Activated naive CD4-positive, alpha-beta T cell treated with anti-CD3 and anti-CD28 coated beads, Interleukin-2, amount 50 U/mL, for 72 hours (primary cell): ENCODE results near the gene KCNJ2. TPM values are rescaled to one million over a fixed set of nuclear protein-coding genes. Genes with fewer than 3 reads are reported as not detected.

Source experiments
- ATAC-seq, 2 donors: fragments of 150-1000 bp; cut with Tn5 transposase; 2 replicates each; pipeline ENCODE4 v1.10.0; 2021; ENCODE audit warnings: mild to moderate bottlenecking in 2 of 2, moderate library complexity in 2 of 2
- DNase-seq, 2 donors: peaks; one replicate each; pipeline ENCODE4 v3.0.0; 2021 to 2022; ENCODE audit warnings: low spot score in 2 of 2
- H3K27ac Mint-ChIP-seq, 2 donors: one replicate each; pipeline ENCODE4 v1.8.0; 2022; ENCODE audit warnings: mild to moderate bottlenecking in 2 of 2, mixed read lengths in 2 of 2
- H3K36me3 Mint-ChIP-seq, 2 donors: one replicate each; pipeline ENCODE4 v1.8.0; 2022; ENCODE audit warnings: mixed read lengths in 2 of 2
- H3K9me3 Mint-ChIP-seq, 2 donors: one replicate each; pipeline ENCODE4 v1.8.0; 2022; ENCODE audit warnings: mixed read lengths in 2 of 2
- total RNA-seq, 2 donors: library from RNA; stranded (reverse); gene quantifications; one replicate each; pipeline ENCODE4 v1.2.3, GENCODE V29; 2022

The KCNJ2 gene
- total RNA-seq, 2 donors from 2014 or later = 0.05 TPM; not detected in 1

DNA sequence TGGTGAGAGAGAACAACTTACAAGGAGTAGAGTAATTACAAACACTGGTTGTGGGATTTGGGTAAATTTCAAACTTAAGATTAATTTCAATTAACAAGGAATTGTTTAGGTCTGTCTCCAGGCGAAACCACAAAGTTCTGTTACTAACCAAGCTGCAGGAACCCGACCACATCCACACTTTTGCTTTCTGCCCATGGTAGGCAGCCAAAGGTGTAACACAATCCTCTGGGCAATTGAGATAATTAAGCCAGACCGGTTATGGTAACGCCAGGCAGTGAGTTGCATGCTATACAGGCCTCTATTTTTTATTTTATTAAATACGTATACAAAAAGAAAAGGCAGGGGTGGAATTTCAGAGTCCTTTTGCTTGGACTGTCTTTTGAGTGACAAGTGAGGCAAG, 12.0 kb downstream of the KCNJ2 start:
- H3K9me3 Mint-ChIP-seq = no peaks in the 10 kb centered on the region
- H3K27ac Mint-ChIP-seq = no peak overlapping the region
- no peak for DNase-seq
- ATAC-seq = no peak
- H3K36me3 Mint-ChIP-seq = no peaks in the 10 kb centered on the region

DNA sequence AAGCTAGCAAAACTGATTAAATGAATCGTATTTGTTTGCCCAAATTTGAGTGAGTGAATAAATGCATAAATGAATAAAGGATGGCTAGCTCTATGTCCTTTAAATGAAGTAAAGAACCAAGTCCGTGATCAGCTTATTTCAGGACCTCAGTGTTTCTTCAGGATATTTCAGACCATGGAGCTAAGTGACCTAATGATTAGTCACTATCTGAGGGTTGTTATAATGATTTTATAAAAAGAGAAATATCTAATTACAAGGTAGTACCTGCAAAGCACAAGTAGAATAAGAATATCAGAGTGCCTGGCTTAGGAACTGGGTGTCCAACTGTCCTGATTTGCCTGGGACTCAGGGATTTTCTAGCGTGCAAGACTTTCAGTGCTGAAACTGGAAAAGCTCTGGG, 12.5 kb downstream of the KCNJ2 start:
- ATAC-seq (no peak), DNase-seq (no peak)
- no peak overlapping the region for H3K27ac Mint-ChIP-seq
- no peaks in the 10 kb centered on the region for H3K36me3 Mint-ChIP-seq
- H3K9me3 Mint-ChIP-seq = no peaks in the 10 kb centered on the region

DNA sequence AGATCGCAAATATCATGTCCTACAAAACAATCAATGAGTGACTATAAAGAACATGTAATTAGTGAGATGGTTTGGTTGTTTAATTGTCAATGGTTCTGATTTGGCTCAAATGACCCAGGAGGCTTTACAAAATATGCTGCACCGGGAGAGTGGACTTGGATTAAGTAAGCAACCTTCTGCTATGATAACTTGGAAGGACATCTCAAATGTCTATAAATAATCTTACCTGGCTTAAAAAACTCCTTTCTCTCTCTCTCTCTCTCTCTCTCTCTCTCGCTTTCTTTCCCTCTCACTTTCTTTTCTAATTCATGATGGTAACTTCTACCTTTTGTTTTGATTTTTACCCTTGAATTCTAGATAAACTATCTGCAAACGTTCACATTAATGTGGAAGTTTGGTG, 14.2 kb downstream of the KCNJ2 start:
- Mint-ChIP-seq H3K27ac (no peak overlapping the region), H3K9me3 (no peaks in the 10 kb centered on the region), H3K36me3 (no peaks in the 10 kb centered on the region)
- ATAC-seq = no peak
- DNase-seq = no peak

DNA sequence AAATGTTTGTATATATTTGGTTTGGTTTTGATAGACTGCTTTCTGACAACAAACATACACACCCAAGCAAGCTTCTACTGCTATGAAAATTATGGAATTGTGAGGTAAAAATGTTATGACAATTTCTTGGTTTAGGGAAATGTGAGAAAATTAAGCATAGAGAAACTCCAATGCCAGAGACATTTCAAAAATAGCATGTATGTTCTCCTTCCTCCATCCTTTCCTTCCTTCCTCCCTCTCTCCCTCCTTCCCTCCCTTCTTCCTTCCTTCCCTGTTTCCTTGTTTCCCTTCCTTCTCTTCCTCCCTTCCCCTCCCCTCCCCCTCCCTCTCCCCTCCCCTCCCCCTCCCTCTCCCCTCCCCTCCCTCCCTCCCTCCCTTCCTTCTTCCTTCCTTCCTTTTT, 14.9 kb downstream of the KCNJ2 start:
- H3K9me3 Mint-ChIP-seq = no peaks in the 10 kb centered on the region

DNA sequence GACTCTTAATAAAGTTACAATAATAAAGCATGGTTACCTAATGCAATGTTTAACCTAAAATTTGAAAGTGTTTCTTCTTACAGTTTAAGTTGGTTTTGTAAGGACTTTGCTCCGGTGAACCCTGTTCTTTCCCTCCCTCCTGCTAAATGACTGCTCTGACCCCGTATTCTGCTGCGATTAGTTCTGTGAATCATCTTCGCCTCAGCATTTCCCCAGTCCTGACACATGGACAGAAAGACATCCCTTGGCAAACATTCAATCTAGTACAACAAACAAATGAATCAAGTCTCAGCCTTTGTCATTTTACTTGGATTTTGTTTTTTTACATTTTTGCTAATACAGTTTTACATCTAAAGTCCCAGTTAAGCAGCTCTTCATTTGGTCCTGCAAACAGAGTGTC, 15.4 kb downstream of the KCNJ2 start:
- Mint-ChIP-seq H3K27ac (no peak overlapping the region), H3K9me3 (no peaks in the 10 kb centered on the region), H3K36me3 (no peaks in the 10 kb centered on the region)
- ATAC-seq = no peak
- DNase-seq = no peak

More for the DNA sequence above, 14.9 kb downstream of the KCNJ2 start:
- no peak for ATAC-seq
- H3K27ac Mint-ChIP-seq = no peak overlapping the region
- DNase-seq = no peak
- H3K36me3 Mint-ChIP-seq = no peaks in the 10 kb centered on the region

DNA sequence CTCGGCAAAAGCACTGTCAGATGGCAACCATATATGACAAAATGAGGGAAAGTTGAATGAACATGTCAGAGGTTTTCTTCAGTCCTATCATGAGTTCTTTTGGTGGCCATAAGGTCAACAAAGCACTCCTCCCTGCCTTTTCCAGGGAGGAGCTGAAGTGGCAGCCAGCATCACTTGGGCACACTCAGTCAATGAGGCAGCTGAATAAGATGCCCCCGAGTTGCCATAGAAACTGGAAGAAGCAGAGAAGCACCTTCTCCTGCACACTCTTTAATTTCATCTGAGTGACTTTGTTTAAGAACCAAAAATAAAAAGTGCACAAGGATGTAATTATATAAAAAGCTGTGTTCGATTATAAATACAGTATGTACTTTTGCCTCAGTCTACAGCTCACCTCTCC, 16.0 kb downstream of the KCNJ2 start:
- no peak for ATAC-seq
- no peaks in the 10 kb centered on the region for H3K9me3 Mint-ChIP-seq
- no peak overlapping the region for H3K27ac Mint-ChIP-seq
- DNase-seq = no peak
- H3K36me3 Mint-ChIP-seq = no peaks in the 10 kb centered on the region

DNA sequence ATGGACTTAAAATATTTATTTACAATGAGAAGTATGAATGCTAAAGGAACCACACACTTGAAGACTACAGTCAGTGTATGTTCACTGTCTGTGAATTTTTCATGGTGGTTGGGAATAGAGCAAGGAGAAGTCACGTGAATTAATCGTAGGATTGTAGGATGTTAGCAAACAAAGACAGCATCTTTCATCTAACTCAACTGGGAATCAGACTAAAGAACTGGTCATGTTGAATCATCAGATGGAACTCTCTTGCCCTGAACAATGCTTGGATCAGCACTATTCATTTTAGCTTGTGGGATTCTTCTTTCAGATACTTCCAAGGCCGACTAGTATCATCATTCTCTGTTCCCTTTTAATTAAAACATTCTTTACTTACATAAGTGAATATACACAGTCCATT, 18.1 kb downstream of the KCNJ2 start:
- ATAC-seq (no peak), DNase-seq (no peak)

DNA sequence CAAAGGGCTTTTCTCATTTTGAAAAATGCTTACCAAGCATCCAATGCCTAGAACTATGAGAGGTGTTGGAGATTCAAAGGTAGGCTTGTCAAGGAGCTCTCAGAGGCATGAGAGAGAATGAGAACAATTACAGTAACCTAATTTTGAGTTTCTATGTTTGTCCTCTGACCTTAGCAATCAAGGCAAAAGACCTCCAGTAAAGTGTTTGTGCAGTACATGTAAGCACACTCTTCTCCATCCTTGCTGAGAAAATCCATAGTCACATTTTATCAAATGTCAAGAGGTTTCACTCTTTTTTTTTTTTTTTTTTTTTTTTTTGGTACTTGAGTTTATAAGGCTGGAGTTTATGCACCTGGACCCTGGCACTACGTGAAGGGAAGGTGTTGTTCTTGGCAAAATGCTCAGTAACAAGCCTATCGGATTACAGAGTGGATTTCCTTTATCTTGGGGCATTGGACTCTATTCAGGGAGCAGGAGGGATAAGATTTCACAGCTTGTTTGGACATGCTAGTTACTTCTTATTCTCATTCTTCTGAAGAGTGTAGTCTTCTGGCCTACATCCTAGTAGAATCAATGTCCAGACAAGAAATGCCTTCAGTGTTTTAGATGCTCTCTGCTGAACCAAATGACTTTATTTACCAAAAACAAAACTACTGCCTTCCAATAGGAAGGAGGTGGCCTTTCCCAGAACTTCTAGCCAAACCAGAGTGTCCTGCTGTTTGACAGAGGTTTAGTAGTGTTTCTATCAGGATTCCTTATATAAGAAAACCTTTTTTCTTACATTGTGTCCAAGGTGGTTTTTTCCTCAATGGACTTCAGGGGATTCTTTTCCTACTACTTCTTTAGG, 21.9 kb downstream of the KCNJ2 start:
- no peak for ATAC-seq
- H3K9me3 Mint-ChIP-seq = no peaks in the 10 kb centered on the region
- H3K36me3 Mint-ChIP-seq = no peaks in the 10 kb centered on the region

More for the DNA sequence above, 18.1 kb downstream of the KCNJ2 start:
- Mint-ChIP-seq H3K9me3 (no peaks in the 10 kb centered on the region), H3K36me3 (no peaks in the 10 kb centered on the region), H3K27ac (no peak overlapping the region)

DNA sequence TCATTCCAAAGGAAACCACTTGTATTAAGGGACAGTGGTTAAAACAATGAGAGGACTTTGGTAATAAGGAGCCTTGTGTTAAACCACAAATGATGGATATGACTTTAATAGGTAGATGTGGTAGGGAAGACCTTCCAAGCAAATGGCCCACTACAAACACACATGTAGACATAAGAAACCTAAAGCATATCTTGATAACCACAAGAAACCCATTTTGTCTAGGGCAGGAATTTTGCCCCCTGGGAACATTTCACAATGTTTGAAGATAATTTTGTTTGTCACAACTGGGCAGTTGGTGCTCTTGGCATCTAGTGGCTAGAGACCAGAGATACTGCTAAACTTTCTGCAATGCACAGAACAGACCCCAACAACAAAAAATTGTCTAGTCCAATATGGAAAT, 25.8 kb downstream of the KCNJ2 start:
- Mint-ChIP-seq H3K9me3 (peaks cover 0 to 3% of the 10 kb centered on the region in 2 donors), H3K27ac (no peak overlapping the region), H3K36me3 (no peaks in the 10 kb centered on the region)
- ATAC-seq (no peak), DNase-seq (no peak)

More for the DNA sequence above, 21.9 kb downstream of the KCNJ2 start:
- no peak overlapping the region for H3K27ac Mint-ChIP-seq
- no peak for DNase-seq

DNA sequence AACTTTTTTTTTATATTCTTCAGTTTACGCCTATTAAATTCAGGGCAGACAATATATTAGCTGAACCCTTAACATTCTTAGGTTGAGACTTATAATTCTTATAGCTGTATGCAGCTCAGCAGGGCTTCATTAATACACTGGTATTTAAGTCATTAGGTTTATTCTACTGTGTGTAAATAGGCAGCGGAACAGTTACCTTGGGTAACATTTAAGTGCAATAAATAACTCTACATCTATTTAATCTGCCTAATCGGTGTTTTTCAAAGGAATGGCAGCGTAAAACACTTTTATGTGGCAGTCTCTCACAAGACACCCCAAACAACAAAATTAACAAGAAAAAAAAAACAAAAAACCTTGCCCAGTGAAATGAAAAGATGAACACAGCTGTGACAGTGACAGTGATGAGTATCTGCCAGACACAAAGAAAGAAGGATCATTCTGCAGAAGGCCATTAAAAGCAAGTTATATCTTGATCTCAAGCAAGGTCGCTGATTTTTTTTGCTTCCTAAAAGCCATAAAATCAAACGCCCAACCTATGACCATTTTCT, 32.6 kb downstream of the KCNJ2 start:
- no peak for ATAC-seq
- no peak for DNase-seq
- peaks cover 0 to 3% of the 10 kb centered on the region in 2 donors for H3K9me3 Mint-ChIP-seq
- H3K36me3 Mint-ChIP-seq = no peaks in the 10 kb centered on the region
- H3K27ac Mint-ChIP-seq = no peak overlapping the region

DNA sequence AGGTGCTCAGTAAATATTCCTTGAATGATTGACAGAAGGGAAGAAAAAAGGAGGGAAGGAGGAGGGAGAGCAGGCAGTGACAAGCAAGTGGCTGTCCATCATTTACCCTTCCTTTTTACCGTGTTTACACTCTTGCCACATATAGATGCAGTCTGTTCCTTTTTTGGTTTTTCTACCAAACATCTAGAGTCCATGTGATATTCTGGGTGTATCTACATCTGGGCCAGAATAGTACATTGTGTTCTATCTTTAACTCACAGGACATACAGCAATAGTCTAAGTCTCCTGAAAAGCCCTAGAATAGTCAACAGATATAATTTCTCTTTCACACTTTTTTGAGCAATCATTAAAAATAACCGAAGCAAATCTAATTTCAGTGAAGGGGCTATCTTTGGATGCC, 33.5 kb downstream of the KCNJ2 start:
- DNase-seq (no peak), ATAC-seq (no peak)
- Mint-ChIP-seq H3K9me3 (no peaks in the 10 kb centered on the region), H3K36me3 (no peaks in the 10 kb centered on the region), H3K27ac (no peak overlapping the region)

DNA sequence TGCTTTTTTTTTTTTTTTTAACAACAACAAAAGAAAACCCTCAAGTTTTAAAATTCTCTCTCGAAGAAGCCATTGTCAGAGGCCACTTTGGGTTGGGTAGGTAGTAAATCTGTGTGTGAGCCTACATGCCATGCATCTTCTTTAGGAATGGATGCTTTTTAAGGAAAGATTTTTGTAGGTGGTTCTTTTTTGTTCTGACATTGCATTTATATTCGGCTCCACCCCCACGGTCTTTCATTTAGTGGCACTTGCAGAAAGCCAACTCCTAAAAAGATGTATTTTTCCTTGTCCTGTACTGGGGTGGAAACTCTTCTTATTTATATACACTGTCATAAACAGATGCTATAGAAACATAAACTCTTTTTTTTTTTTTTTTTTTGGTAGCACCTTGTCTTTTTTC, 35.1 kb downstream of the KCNJ2 start:
- ATAC-seq = no peak
- Mint-ChIP-seq H3K9me3 (no peaks in the 10 kb centered on the region), H3K36me3 (no peaks in the 10 kb centered on the region), H3K27ac (no peak overlapping the region)
- no peak for DNase-seq

DNA sequence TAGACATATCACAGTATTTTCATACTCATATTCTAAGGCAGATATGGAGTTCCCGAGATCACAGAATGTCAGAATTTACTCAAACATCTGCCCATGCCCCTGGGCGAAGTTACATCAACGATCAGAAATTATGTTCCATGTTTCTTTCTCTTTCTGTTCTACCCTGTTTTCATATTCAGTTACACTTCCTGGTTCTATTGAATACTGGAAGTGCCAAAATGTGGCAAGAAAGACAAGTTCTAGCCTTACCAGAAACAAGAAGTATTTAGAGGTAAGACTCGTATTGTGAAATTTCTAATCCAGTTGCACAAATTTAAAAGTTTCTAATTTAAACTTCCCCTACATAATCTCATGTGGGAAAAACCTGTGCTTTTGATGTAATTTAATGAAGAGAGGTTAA, 36.1 kb downstream of the KCNJ2 start:
- no peak for ATAC-seq
- Mint-ChIP-seq H3K9me3 (no peaks in the 10 kb centered on the region), H3K36me3 (no peaks in the 10 kb centered on the region), H3K27ac (no peak overlapping the region)
- DNase-seq = no peak

DNA sequence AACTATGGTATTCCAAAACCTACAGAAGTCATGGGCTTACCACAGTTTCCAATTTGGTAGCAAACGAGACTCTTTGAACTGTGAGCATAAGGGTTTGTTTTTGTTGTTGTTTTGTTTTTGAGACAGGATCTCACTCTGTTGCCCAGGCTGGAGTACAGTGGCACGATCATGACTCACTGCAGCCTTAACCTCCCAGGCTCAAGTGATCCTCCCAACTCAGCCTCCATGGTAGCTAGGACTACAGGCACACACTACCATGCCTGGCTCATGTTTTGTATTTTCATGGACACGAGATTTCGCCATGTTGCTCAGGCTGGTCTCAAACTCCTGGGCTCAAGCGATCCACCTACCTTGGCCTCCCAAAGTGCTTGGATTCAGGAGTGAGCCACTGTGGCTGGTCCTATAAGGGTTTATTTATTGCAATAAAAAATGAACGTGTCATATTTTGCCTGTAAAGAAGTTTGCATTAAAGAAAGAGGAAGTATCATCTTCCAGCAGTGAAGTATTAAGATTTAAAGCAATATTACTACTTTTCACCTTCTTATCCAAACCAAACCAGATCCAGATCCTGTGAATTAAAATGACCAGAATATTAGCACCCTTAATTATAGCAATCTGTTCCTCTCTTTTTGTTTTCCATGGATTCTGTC, 37.2 kb downstream of the KCNJ2 start:
- ATAC-seq (no peak), DNase-seq (no peak)
- no peak overlapping the region for H3K27ac Mint-ChIP-seq
- H3K9me3 Mint-ChIP-seq = no peaks in the 10 kb centered on the region
- H3K36me3 Mint-ChIP-seq = no peaks in the 10 kb centered on the region

DNA sequence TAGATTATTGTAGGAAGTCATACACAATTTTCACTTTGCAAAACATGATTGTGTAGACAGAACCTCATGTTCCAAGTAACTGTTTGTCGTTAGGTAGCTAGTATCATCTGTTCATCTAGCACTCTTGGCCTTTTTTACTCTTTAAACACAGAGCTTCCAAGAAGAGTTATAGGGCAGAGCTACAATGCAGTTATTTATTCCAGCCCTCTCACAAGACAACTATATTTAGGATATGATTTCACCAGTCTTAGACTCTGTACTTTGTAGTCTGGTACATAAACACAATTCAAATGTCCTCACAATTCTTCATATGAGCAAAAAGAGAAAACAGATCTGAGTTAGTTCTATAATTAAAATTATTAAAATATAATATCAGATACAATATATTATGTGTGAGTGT, 37.9 kb downstream of the KCNJ2 start:
- Mint-ChIP-seq H3K9me3 (no peaks in the 10 kb centered on the region), H3K27ac (no peak overlapping the region), H3K36me3 (no peaks in the 10 kb centered on the region)
- DNase-seq (no peak), ATAC-seq (no peak)

DNA sequence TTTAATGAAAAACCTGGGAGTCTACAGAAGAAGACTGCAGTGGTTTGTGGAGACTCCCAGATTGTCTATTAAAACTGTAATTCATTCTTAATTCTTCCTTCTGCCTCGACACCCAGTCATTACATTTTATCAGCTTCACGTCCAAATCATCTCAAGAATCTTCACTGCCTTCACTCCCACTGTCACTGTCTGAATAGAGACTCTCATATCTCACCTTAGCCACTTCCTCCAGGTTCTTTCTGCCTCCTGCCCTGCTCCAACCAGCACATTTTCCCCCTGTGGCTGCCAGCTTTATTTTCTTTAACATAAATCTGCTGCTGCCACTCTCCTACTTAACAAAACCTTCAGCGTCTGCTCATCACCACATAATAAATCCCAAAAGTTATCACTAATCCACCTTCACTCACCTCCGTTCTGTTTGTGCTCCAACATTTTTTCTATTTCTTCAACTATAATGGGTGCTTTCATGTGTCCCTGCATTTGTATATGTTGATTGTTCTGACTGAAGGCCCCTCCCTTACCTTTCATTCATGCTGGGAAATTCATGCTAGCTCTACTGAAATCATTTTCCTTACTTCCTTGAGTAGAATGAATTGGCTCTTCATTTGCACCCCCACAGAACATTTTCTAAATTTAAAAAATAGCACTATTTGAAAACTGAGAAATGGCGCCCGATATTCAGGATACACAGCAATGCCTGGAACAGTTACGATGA, 38.9 kb downstream of the KCNJ2 start:
- DNase-seq (no peak), ATAC-seq (peak in 1 of 2 donors; percentile 69)
- H3K36me3 Mint-ChIP-seq = no peaks in the 10 kb centered on the region
- peaks cover 0 to 5% of the 10 kb centered on the region in 2 donors for H3K9me3 Mint-ChIP-seq
- H3K27ac Mint-ChIP-seq = no peak overlapping the region
